HEK293 (cell line): ENCODE results near the gene CHCHD6.

Experiments used
- CTCF ChIP-seq: fragments of 450-650 bp; formaldehyde crosslinking; IDR thresholded peaks from 2 replicates; pipeline ENCODE4 v1.5.1; 2016; ENCODE audit warnings: missing biosample characterization, missing genetic modification characterization
- GFI1B ChIP-seq: fragments of 450-650 bp; formaldehyde crosslinking; IDR thresholded peaks from 2 replicates; pipeline ENCODE4 v1.5.1; 2016; ENCODE audit warnings: missing biosample characterization, missing genetic modification characterization
- KLF10 ChIP-seq: fragments of 450-650 bp; IDR thresholded peaks from 2 replicates; pipeline ENCODE4 v1.5.1; 2018; ENCODE audit warnings: missing biosample characterization, mild to moderate bottlenecking, missing genetic modification characterization
- RBAK ChIP-seq: fragments of 450-650 bp; formaldehyde crosslinking; IDR thresholded peaks from 2 replicates; pipeline ENCODE4 v1.5.1; 2016; ENCODE audit warnings: missing biosample characterization, missing genetic modification characterization
- REST ChIP-seq: fragments of 450-650 bp; formaldehyde crosslinking; IDR thresholded peaks from 2 replicates; pipeline ENCODE4 v1.5.1; 2016; ENCODE audit warnings: missing biosample characterization, missing genetic modification characterization
- TSHZ1 ChIP-seq: fragments of 450-650 bp; formaldehyde crosslinking; IDR thresholded peaks from 2 replicates; pipeline ENCODE4 v1.5.1; 2016; ENCODE audit warnings: missing biosample characterization, missing genetic modification characterization, borderline replicate concordance
- ZBTB20 ChIP-seq: fragments of 450-650 bp; formaldehyde crosslinking; IDR thresholded peaks from 2 replicates; pipeline ENCODE4 v1.5.1; 2016; ENCODE audit warnings: missing biosample characterization, missing genetic modification characterization
- ZFP37 ChIP-seq: fragments of 450-650 bp; formaldehyde crosslinking; IDR thresholded peaks from 2 replicates; pipeline ENCODE4 v1.5.1; 2016; ENCODE audit warnings: missing biosample characterization, missing genetic modification characterization
- ZNF138 ChIP-seq: fragments of 450-650 bp; formaldehyde crosslinking; IDR thresholded peaks from 2 replicates; pipeline ENCODE4 v1.5.1; 2016; ENCODE audit warnings: missing biosample characterization, missing genetic modification characterization, borderline replicate concordance
- ZNF302 ChIP-seq: fragments of 450-650 bp; formaldehyde crosslinking; IDR thresholded peaks from 2 replicates; pipeline ENCODE4 v1.5.1; 2016; ENCODE audit warnings: missing biosample characterization, missing genetic modification characterization, low read depth
- ZNF324 ChIP-seq: fragments of 450-650 bp; formaldehyde crosslinking; IDR thresholded peaks from 2 replicates; pipeline ENCODE4 v1.5.1; 2016; ENCODE audit warnings: missing biosample characterization, missing genetic modification characterization
- ZNF548 ChIP-seq: fragments of 450-650 bp; formaldehyde crosslinking; IDR thresholded peaks from 2 replicates; pipeline ENCODE4 v1.5.1; 2016; ENCODE audit warnings: missing biosample characterization, missing genetic modification characterization
- ZNF561 ChIP-seq: fragments of 450-650 bp; IDR thresholded peaks from 2 replicates; pipeline ENCODE4 v1.5.1; 2018; ENCODE audit warnings: missing biosample characterization, missing genetic modification characterization, borderline replicate concordance
- ZNF639 ChIP-seq: fragments of 450-650 bp; formaldehyde crosslinking; IDR thresholded peaks from 2 replicates; pipeline ENCODE4 v1.5.1; 2016; ENCODE audit warnings: missing biosample characterization, missing genetic modification characterization

GRCh38 chr3:126980266-126980811, 276.3 kb downstream of the CHCHD6 start:
- TF ChIP-seq ZNF639 (tag by site-specific recombination) (no peak), ZNF324 (tag by site-specific recombination) (no peak), KLF10 (tag by site-specific recombination) (no peak), ZFP37 (tag by site-specific recombination) (no peak), ZNF138 (no peak), GFI1B (tag by site-specific recombination) (no peak), CTCF (tag by site-specific recombination) (no peak), ZNF561 (tag by site-specific recombination) (no peak), ZNF302 (tag by site-specific recombination) (no peak), ZNF548 (no peak), ZBTB20 (tag by site-specific recombination) (no peak), TSHZ1 (tag by site-specific recombination) (no peak), RBAK (tag by site-specific recombination) (no peak), REST (no peak)
